Stomach (tissue), 9 donors: ENCODE data around the gene TRERF1. TPM values are rescaled to one million over a fixed set of nuclear protein-coding genes. Genes with fewer than 3 reads are reported as not detected.
A peak's percentile ranks its signal among the peaks of the same experiment; 100 is the strongest.

ENCODE experiments used
- DNase-seq, 2 donors: peaks; one replicate each; pipeline versions ENCODE4 v3.0.0 to v3.0.0-alpha.2; 2013 to 2019
- H3K27ac ChIP-seq, 5 donors: fragments of 200-600 bp in 4 of 5; sonication (generic) in 4 of 5; one replicate each; pipeline ENCODE4 v1.5.1; 2013 to 2019; ENCODE audit warnings: mild to moderate bottlenecking in 1 of 5, moderate library complexity in 1 of 5
- H3K27me3 ChIP-seq, 3 donors: fragments of 200-600 bp; sonication (generic); one replicate each; pipeline ENCODE4 v1.5.1; 2017 to 2019; ENCODE audit warnings: mixed run types in 1 of 3
- H3K36me3 ChIP-seq, 4 donors: fragments of 200-600 bp; sonication (generic); 1 replicate in 3 of 4; 2 replicates in 1 of 4; pipeline ENCODE4 v1.5.1; 2016 to 2019
- H3K4me1 ChIP-seq, 4 donors: fragments of 200-600 bp; sonication (generic); one replicate each; pipeline ENCODE4 v1.5.1; 2016 to 2019
- H3K4me3 ChIP-seq, 4 donors: fragments of 200-600 bp; sonication (generic) in 3 of 4; one replicate each; pipeline ENCODE4 v1.5.1; 2016 to 2019; ENCODE audit warnings: mild to moderate bottlenecking in 1 of 4
- H3K9me3 ChIP-seq, 4 donors: fragments of 200-600 bp; sonication (generic); one replicate each; pipeline ENCODE4 v1.5.1; 2016 to 2019
- EP300 ChIP-seq: sonication (generic); formaldehyde crosslinking; IDR thresholded peaks from one replicate; pipeline ENCODE4 v1.6.1; 2017; ENCODE audit warnings: antibody characterized with exemption
- POLR2A ChIP-seq, 4 donors: fragments of 450-650 bp; IDR thresholded peaks; one replicate each; pipeline ENCODE4 v1.6.1; 2016; ENCODE audit warnings: antibody characterized with exemption in 4 of 4, control low read depth in 2 of 4, mild to moderate bottlenecking in 1 of 4, moderate library complexity in 1 of 4
- POLR2AphosphoS5 ChIP-seq, 3 donors: sonication (generic); formaldehyde crosslinking; IDR thresholded peaks; one replicate each; pipeline ENCODE4 v1.6.1; 2016; ENCODE audit warnings: antibody characterized with exemption in 3 of 3
- WGBS, 5 donors: extraction: QIAGEN DNeasy Blood & Tissue Kit in 3 of 5; methylation state at CpG; one replicate each; pipeline versions ENCODE4 v1.1.5 to v1.1.7; 2013 to 2018; 5-methylcytosine and 5-hydroxymethylcytosine counted together
- intact Hi-C: fragments of 100-400 bp; cut with DNase I; formaldehyde crosslinking; loops from one replicate; pipeline ENCODE4 v1.15.1; 2023; ENCODE audit warnings: low total_unique reads
- polyA plus RNA-seq, 3 donors: library from polyadenylated mRNA; stranded (reverse); fragments of 200-250 nt; gene quantifications; one replicate each; pipeline ENCODE4 v1.2.3, GENCODE V29; 2013
- total RNA-seq, 5 donors: library from RNA; depleted of rRNA; stranded (reverse); fragments of >200 nt; gene quantifications; one replicate each; pipeline versions ENCODE4 v1.1.0 to v1.2.3, GENCODE V29; 2014 to 2016
- TF ChIP-seq, protein P1 (sequence below), 7 experiments: fragments of 450-650 bp in 4 of 7; fragments of 200-600 bp in 3 of 7; sonication (generic) in 3 of 7; IDR thresholded peaks; one replicate each; pipeline ENCODE4 v1.5.1; 2016 to 2019; ENCODE audit warnings: antibody characterized with exemption in 7 of 7, control low read depth in 2 of 7, mild to moderate bottlenecking in 1 of 7
- donor health status: healthy with polysubstance abuse.
- donor health status: Bipolar disorder and iron deficiency.
- donor health status: healthy.

TRERF1 gene
- total and polyA plus RNA-seq, 8 donors, result 2.1 to 8.1 (median 4.9) TPM

DNA sequence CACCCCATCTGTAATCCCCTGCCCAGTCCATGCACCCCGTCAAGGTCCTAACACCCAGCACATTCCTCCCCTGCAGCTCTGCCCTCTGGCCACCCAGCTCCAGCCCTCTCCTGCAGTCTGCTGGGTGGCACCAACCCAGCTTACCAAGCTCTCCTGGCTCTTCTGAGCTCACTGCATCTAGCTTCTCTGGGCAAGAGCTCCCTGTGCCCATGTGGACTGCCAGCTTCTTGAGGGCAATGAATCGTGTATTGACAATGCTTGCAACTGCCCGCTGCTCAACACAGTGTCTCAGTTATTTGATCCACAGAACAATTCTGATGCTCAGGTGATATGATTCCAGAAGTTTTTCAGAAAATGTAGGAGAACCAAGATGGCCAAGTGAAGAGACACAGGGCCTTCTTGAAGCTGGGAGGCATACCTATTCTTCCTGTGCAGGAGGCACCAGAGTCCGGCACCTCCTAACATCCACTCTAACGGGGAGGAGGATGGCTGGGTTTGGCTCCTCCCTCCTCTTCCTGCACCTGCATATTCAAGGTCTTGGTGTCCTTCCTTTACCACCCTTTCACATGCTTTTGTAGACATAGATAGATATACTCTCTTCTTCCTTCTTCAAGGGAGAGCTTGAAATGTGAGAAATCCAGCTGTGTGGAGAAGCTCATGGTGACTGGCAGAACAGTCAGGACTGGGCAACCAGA is 85.6 kb downstream of the TRERF1 start:
- intact Hi-C loops, result no loop called here
- WGBS, 5 donors, result 86 to 95% (median 89%) methylated on average over 5 of the region's 5 CpGs

GRCh38 chr6:42365021-42365420 is 86.7 kb downstream of the TRERF1 start:
- WGBS, 5 donors, result 51 to 64% (median 62%) methylated on average over 8 of the region's 8 CpGs
- Histone ChIP-seq H3K4me3 (no peak overlapping the region), H3K36me3 (peaks cover 0 to 15% (median 10%) of the 10 kb centered on the region in 4 donors), H3K27ac (peak overlapping the region in 1 of 5 donors; percentile 37), H3K4me1 (peaks cover 20 to 58% (median 39%) of the 10 kb centered on the region in 4 donors), H3K9me3 (no peaks in the 10 kb centered on the region), H3K27me3 (no peaks in the 10 kb centered on the region)
- TF ChIP-seq EP300 (no peak), POLR2AphosphoS5 (IDR thresholded peaks at IDR 0.05) (no peak), POLR2A (IDR thresholded peaks at IDR 0.05) (no peak)
- TF ChIP-seq, protein P1, sequence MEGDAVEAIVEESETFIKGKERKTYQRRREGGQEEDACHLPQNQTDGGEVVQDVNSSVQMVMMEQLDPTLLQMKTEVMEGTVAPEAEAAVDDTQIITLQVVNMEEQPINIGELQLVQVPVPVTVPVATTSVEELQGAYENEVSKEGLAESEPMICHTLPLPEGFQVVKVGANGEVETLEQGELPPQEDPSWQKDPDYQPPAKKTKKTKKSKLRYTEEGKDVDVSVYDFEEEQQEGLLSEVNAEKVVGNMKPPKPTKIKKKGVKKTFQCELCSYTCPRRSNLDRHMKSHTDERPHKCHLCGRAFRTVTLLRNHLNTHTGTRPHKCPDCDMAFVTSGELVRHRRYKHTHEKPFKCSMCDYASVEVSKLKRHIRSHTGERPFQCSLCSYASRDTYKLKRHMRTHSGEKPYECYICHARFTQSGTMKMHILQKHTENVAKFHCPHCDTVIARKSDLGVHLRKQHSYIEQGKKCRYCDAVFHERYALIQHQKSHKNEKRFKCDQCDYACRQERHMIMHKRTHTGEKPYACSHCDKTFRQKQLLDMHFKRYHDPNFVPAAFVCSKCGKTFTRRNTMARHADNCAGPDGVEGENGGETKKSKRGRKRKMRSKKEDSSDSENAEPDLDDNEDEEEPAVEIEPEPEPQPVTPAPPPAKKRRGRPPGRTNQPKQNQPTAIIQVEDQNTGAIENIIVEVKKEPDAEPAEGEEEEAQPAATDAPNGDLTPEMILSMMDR (IDR thresholded peaks at IDR 0.05), result no peak
- no peak for DNase-seq
- intact Hi-C loops, result no loop called here

More for the DNA sequence above, 85.6 kb downstream of the TRERF1 start:
- peaks cover 0 to 12% (median 9%) of the 10 kb centered on the region in 4 donors for H3K36me3 ChIP-seq
- TF ChIP-seq EP300, result no peak
- no peak for TF ChIP-seq POLR2AphosphoS5 (IDR thresholded peaks at IDR 0.05)
- TF ChIP-seq, protein P1 (IDR thresholded peaks at IDR 0.05), result no peak
- TF ChIP-seq POLR2A (IDR thresholded peaks at IDR 0.05), result no peak
- no peaks in the 10 kb centered on the region for H3K9me3 ChIP-seq
- H3K4me3 ChIP-seq, result no peak overlapping the region
- no peak for DNase-seq
- no peaks in the 10 kb centered on the region for H3K27me3 ChIP-seq
- H3K4me1 ChIP-seq, result peaks cover 22 to 62% (median 39%) of the 10 kb centered on the region in 4 donors
- peak overlapping the region in 3 of 5 donors; percentile 65 to 84 (median 84) for H3K27ac ChIP-seq

- H3K4me1 ChIP-seq, result peaks cover 12 to 50% (median 35%) of the 10 kb centered on the region in 4 donors
- DNase-seq, result no peak
- H3K27me3 ChIP-seq, result no peaks in the 10 kb centered on the region
- H3K27ac ChIP-seq, result peak overlapping the region in 2 of 5 donors; percentile 8 to 37
- TF ChIP-seq POLR2A (IDR thresholded peaks at IDR 0.05) (no peak), EP300 (no peak), POLR2AphosphoS5 (IDR thresholded peaks at IDR 0.05) (no peak)
- TF ChIP-seq, protein P1 (IDR thresholded peaks at IDR 0.05), result no peak
- no peaks in the 10 kb centered on the region for H3K9me3 ChIP-seq
- WGBS, 5 donors, result 82 to 94% (median 86%) methylated on average over 8 of the region's 8 CpGs
- intact Hi-C loops, result no loop called here
- H3K36me3 ChIP-seq, result peaks cover 0 to 15% (median 10%) of the 10 kb centered on the region in 4 donors
- H3K4me3 ChIP-seq, result no peak overlapping the region
These were observed 87.5 kb downstream of the TRERF1 start for GRCh38 chr6:42363926-42364849.

GRCh38 chr6:42361036-42361435 is 90.7 kb downstream of the TRERF1 start:
- DNase-seq, result no peak
- no peak overlapping the region for H3K27ac ChIP-seq
- intact Hi-C loops, result no loop called here
- H3K36me3 ChIP-seq, result peaks cover 0 to 15% (median 10%) of the 10 kb centered on the region in 4 donors
- H3K4me1 ChIP-seq, result peaks cover 0 to 29% (median 24%) of the 10 kb centered on the region in 4 donors
- H3K4me3 ChIP-seq, result no peak overlapping the region
- 92 to 96% (median 94%) methylated on average over 3 of the region's 3 CpGs for WGBS, 5 donors
- TF ChIP-seq POLR2A (IDR thresholded peaks at IDR 0.05), result no peak
- TF ChIP-seq, protein P1 (IDR thresholded peaks at IDR 0.05), result no peak
- no peaks in the 10 kb centered on the region for H3K9me3 ChIP-seq
- no peaks in the 10 kb centered on the region for H3K27me3 ChIP-seq
